OCI-LY3 (cell line): ENCODE data around the gene PCSK2.

Experiments used
- H2AFZ ChIP-seq: fragments of 200-600, 300-600 bp; shearing (Covaris generic); 2 replicates; pipeline ENCODE4 v1.6.0; 2014; ENCODE audit warnings: antibody characterized with exemption, low read depth, low read length
- H3K27ac ChIP-seq: fragments of 200-600, 300-600 bp; sonication (generic); 2 replicates; pipeline ENCODE4 v1.5.1; 2014; ENCODE audit warnings: mild to moderate bottlenecking, low read length, moderate library complexity, mixed read lengths
- H3K27me3 ChIP-seq: fragments of 200-600, 300-600 bp; sonication (generic); 2 replicates; pipeline ENCODE4 v1.6.1; 2014; ENCODE audit warnings: low read depth, low read length, mixed read lengths
- H3K36me3 ChIP-seq: fragments of 200-600, 300-600 bp; sonication (generic); replicated peaks from 2 replicates; pipeline ENCODE3; 2014; ENCODE audit warnings: low read depth, low read length, mixed read lengths
- H3K4me1 ChIP-seq: fragments of 300-600, 200-600 bp; sonication (generic); 2 replicates; pipeline ENCODE4 v1.6.1; 2014; ENCODE audit warnings: low read length, mixed read lengths
- H3K4me2 ChIP-seq: fragments of 200-600, 300-600 bp; sonication (generic); 2 replicates; pipeline ENCODE4 v1.6.1; 2014; ENCODE audit warnings: low read length, mixed read lengths
- H3K4me3 ChIP-seq: fragments of 300-600, 200-600 bp; sonication (generic); 2 replicates; pipeline ENCODE4 v1.5.1; 2014; ENCODE audit warnings: antibody characterized with exemption, mild to moderate bottlenecking, low read length, moderate library complexity
- H3K79me2 ChIP-seq: fragments of 300-600, 200-600 bp; shearing (Covaris generic); 2 replicates; pipeline ENCODE4 v1.6.1; 2014; ENCODE audit warnings: mild to moderate bottlenecking, low read length, mixed read lengths
- H3K9ac ChIP-seq: fragments of 300-600, 200-600 bp; shearing (Covaris generic); 2 replicates; pipeline ENCODE4 v1.6.0; 2014; ENCODE audit warnings: mild to moderate bottlenecking, low read length, moderate library complexity
- H3K9me3 ChIP-seq: fragments of 200-600, 300-600 bp; shearing (Covaris generic); 2 replicates; pipeline ENCODE4 v1.6.1; 2014; ENCODE audit warnings: low read length, mixed read lengths; ENCODE audit not compliant: insufficient read depth
- H4K20me1 ChIP-seq: fragments of 200-600, 300-600 bp; sonication (generic); 2 replicates; pipeline ENCODE4 v1.6.1; 2016; ENCODE audit warnings: low read length, mixed read lengths; ENCODE audit not compliant: insufficient read depth
- CTCF ChIP-seq: fragments of 200-600, 300-600 bp; sonication (generic); IDR thresholded peaks from 2 replicates; pipeline ENCODE4 v1.5.1; 2014; ENCODE audit warnings: antibody characterized with exemption, low read length, low read depth
- EZH2phosphoT487 ChIP-seq: fragments of 200-600 bp; shearing (Covaris generic); IDR thresholded peaks from 2 replicates; pipeline ENCODE4 v1.6.1; 2018; ENCODE audit warnings: antibody characterized with exemption, mixed run types, low read depth

The PCSK2 gene

GRCh38 chr20:17470973-17471372, 244.1 kb downstream of the PCSK2 start:
- Histone ChIP-seq H3K4me3 (no peak overlapping the region), H4K20me1 (no peaks in the 10 kb centered on the region), H3K36me3 (no peaks in the 10 kb centered on the region), H2AFZ (no peak overlapping the region), H3K79me2 (no peaks in the 10 kb centered on the region), H3K4me2 (no peak overlapping the region), H3K9me3 (no peaks in the 10 kb centered on the region), H3K9ac (no peak overlapping the region), H3K4me1 (no peaks in the 10 kb centered on the region), H3K27ac (no peak overlapping the region), H3K27me3 (no peaks in the 10 kb centered on the region)
- TF ChIP-seq CTCF (no peak), EZH2phosphoT487 (no peak)

- Histone ChIP-seq H3K4me2 (no peak overlapping the region), H3K4me1 (no peaks in the 10 kb centered on the region), H3K36me3 (no peaks in the 10 kb centered on the region), H3K9me3 (no peaks in the 10 kb centered on the region), H4K20me1 (no peaks in the 10 kb centered on the region), H3K9ac (no peak overlapping the region), H3K27me3 (no peaks in the 10 kb centered on the region), H3K79me2 (no peaks in the 10 kb centered on the region), H3K27ac (no peak overlapping the region), H2AFZ (no peak overlapping the region), H3K4me3 (no peak overlapping the region)
- no peak for TF ChIP-seq EZH2phosphoT487
- TF ChIP-seq CTCF: no peak
Observed at GRCh38 chr20:17471606-17472187, 244.9 kb downstream of the PCSK2 start.

- no peak overlapping the region for H3K4me3 ChIP-seq
- H3K79me2 ChIP-seq: no peaks in the 10 kb centered on the region
- H2AFZ ChIP-seq: no peak overlapping the region
- H3K4me2 ChIP-seq: no peak overlapping the region
- no peak overlapping the region for H3K27ac ChIP-seq
- H4K20me1 ChIP-seq: no peaks in the 10 kb centered on the region
- no peaks in the 10 kb centered on the region for H3K9me3 ChIP-seq
- H3K9ac ChIP-seq: no peak overlapping the region
- H3K4me1 ChIP-seq: no peaks in the 10 kb centered on the region
- no peaks in the 10 kb centered on the region for H3K27me3 ChIP-seq
- TF ChIP-seq CTCF (no peak), EZH2phosphoT487 (no peak)
- no peaks in the 10 kb centered on the region for H3K36me3 ChIP-seq
Observed at GRCh38 chr20:17473659-17474058, 246.8 kb downstream of the PCSK2 start.

- H3K9ac ChIP-seq: no peak overlapping the region
- H3K4me1 ChIP-seq: no peaks in the 10 kb centered on the region
- no peaks in the 10 kb centered on the region for H3K36me3 ChIP-seq
- no peaks in the 10 kb centered on the region for H3K9me3 ChIP-seq
- H2AFZ ChIP-seq: no peak overlapping the region
- H3K27ac ChIP-seq: no peak overlapping the region
- no peak overlapping the region for H3K4me3 ChIP-seq
- peaks cover 10% of the 10 kb centered on the region; the same call in 1 of the 2 replicates for H3K27me3 ChIP-seq
- TF ChIP-seq CTCF (no peak), EZH2phosphoT487 (no peak)
- H3K79me2 ChIP-seq: no peaks in the 10 kb centered on the region
- H4K20me1 ChIP-seq: no peaks in the 10 kb centered on the region
- no peak overlapping the region for H3K4me2 ChIP-seq
Observed at GRCh38 chr20:17479063-17479657, 252.3 kb downstream of the PCSK2 start.
